ENCODE measurements around the gene GTF3C1. TPM values are rescaled to one million over a fixed set of nuclear protein-coding genes. Genes with fewer than 3 reads are reported as not detected.

Gene GTF3C1
- total RNA-seq, 1 donor from 2014 or later = 106 TPM

Other genes starting within 250 kb of the GTF3C1 start
- gene IL4R, start 235.9 kb downstream of the GTF3C1 start, total RNA-seq (ENCODE audit: unreplicated experiment) = 10.8 TPM
- 0.86 TPM for gene IL21R, start 147.7 kb downstream of the GTF3C1 start, total RNA-seq (ENCODE audit: unreplicated experiment)
- 22.9 TPM for gene KATNIP, start 231 bp upstream of the GTF3C1 start, total RNA-seq (ENCODE audit: unreplicated experiment)